ENCODE measurements around the gene DSCAM.
"Not testable (repeated sequence)": the region's sequence is repeated elsewhere in the genome, so short reads cannot be mapped to it uniquely, and the experiment has no call there.

Gene DSCAM

DNA sequence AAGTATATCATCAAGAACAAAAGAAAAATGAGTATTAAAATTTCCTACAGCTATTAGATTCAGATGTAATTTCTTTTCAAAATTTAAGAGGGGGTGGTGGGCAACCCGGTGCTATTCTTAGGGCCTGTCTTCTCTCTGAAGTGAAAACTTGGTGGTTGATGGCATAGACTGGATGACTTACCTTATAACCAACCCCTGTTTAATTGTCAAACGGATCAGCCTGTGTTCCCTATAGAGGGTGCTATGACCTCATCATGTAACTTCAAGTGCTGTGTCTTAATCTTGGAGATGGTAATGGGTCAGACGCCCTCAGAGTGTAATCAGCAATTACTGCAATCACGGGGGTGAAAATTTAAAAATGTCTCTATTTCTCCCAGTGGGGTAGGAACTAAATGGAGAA is 803.5 kb downstream of the DSCAM start:
- DNase-seq (ENCODE audit: low read depth, low spot score): peak; percentile 6
- H3K4me3 ChIP-seq (ENCODE audit: low read length): no peak overlapping the region

DNA sequence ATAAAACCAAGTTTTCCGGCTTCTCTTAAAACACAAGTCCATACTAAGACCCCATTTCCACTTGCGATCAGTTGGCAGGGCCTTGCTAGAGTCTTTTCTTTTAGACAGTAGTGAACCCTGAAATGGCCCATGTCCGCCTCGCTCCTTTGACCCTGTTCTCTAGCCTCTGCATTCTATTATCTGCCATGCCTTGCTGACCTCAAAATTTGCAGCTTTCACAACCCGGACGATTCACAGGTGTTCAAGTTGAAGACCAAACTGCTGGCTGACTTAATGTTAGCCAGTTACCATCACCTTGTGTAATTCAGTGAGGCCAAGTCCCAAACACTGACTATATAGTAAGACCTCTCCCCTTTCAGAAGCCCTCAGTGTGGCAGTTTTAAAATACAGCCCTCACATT is 805.5 kb downstream of the DSCAM start:
- H3K4me3 ChIP-seq (ENCODE audit: low read length): no peak overlapping the region
- DNase-seq (ENCODE audit: low read depth, low spot score): no peak

DNA sequence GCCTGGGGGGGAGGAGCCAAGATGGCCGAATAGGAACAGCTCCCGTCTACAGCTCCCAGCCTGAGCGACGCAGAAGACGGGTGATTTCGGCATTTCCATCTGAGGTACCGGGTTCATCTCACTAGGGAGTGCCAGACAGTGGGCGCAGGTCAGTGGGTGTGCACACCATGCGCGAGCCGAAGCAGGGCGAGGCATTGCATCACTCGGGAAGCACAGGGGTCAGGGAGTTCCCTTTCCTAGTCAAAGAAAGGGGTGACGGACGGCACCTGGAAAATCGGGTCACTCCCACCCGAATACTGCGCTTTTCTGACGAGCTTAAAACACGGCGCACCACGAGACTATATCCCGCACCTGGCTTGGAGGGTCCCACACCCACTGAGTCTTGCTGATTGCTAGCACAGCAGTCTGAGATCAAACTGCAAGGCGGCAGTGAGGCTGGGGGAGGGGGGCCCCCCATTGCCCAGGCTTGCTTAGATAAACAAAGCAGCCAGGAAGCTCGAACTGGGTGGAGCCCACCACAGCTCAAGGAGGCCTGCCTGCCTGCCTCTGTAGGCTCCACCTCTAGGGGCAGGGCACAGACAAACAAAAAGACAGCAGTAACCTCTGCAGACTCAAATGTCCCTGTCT is 813.7 kb downstream of the DSCAM start:
- not testable (repeated sequence) for H3K4me3 ChIP-seq (ENCODE audit: low read length); DNase-seq (ENCODE audit: low read depth, low spot score)

DNA sequence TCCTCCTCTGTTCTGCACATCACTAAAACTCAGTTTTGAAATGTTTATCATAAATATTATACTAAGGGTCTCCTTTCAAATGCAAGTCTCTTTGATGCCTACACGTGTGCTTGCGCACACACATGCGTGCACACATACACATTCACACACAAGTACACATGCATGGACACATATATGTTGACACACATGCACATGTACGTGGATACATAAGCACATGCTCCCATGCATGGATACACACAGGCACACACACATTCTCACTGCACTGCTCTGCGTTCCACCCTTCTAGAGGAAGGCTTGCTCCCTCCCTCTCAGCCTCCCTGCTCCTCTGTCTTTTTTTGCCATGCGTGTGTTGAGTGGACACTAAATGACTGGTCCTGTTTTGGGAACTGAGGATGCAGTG is 817.1 kb downstream of the DSCAM start:
- no peak for DNase-seq (ENCODE audit: low read depth, low spot score)
- no peak overlapping the region for H3K4me3 ChIP-seq (ENCODE audit: low read length)

DNA sequence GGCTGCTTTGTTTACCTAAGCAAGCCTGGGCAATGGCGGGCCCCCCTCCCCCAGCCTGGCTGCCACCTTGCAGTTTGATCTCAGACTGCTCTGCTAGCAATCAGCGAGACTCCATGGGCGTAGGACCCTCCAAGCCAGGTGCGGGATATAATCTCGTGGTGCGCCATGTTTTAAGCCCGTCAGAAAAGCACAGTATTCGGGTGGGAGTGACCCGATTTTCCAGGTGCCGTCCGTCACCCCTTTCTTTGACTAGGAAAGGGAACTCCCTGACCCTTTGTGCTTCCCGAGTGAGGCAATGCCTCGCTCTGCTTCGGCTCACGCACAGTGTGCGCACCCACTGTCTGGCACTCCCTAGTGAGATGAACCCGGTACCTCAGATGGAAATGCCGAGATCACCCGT is 818.6 kb downstream of the DSCAM start:
- not testable (repeated sequence) for DNase-seq (ENCODE audit: low read depth, low spot score); H3K4me3 ChIP-seq (ENCODE audit: low read length)

DNA sequence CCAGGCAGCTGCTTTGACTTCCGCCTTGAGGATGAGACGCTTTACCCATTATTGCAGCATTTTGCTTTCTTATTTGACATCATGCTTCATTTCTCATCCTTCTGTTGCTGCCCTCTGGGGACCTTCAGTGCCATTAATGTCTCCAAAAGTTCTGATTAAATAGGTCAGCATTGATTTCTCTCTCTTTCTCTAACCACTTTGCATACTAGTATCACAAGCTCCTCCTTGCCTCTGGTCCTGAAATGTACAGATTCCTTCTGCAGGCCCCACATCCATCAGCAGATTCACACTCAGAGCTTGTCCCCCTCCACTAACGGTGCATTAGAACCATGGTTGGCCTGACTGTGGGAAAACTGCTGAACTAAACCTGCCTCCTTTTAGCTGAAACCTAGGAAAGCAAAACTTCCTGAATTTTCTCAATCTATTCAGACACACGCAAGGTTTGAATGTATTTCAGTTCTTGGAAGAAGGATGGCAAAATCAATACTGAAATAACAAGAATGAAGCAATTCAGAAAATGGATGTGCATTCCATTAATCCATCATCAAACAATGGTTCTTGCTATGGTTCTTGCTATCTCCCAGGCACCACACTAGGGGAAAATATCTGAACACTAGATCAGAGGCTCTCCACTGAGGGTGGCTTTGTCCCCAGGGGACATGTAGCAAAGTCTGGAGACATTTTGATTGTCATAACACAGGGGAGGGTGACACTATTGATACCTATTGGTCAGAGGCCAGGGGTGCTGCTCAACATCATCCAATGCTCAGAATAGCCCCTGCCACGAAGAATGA is 825.2 kb downstream of the DSCAM start:
- DNase-seq (ENCODE audit: low read depth, low spot score): no peak
- H3K4me3 ChIP-seq (ENCODE audit: low read length): no peak overlapping the region

DNA sequence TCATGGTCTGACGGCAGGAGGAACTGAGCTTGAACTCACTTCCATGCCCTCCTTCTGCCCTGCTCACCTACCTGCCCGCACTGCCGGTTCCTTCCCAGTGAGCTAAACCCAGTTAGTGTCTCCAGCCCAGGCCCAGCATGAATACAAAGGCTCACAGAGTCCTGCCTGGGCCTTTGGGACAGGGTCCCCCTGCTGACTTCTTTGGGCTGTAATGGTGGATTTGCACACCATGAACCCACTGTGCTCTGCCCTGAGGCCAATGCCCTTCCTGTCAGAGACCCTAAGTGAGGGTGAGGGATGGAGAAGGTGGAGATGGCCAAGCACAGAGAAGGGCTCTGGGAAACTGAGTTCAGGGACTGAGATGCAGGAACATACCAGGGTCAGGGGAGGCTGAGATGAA is 826.3 kb downstream of the DSCAM start:
- DNase-seq (ENCODE audit: low read depth, low spot score): no peak
- no peak overlapping the region for H3K4me3 ChIP-seq (ENCODE audit: low read length)

DNA sequence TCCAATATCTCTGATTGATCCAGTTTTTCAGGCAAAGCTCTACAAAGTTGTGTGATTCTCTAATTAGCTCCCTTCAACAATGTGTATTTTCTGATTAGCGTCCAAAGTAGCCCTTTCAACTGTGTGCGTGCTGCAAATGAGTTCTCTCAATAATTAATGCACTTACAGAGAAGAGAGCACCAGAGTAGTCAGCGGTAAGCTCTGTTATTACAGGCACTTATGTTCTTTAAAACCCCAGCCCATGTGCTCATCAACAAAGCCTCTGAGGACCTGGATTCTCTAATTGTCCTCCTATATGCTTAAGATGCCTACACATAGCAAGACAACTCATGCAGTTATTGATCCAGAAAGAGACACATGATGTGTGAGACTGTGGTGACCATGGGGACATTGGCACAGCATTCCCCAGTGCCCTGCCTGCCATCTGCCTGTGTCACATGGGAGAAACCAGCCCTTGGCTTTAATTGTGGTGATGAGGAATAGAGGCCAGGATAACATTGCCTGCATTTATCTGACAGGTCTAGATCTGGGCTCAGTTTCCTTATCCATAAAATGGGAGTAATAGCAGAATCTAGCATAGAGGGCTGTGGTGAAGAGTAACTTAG is 828.0 kb downstream of the DSCAM start:
- DNase-seq (ENCODE audit: low read depth, low spot score): no peak
- no peak overlapping the region for H3K4me3 ChIP-seq (ENCODE audit: low read length)

DNA sequence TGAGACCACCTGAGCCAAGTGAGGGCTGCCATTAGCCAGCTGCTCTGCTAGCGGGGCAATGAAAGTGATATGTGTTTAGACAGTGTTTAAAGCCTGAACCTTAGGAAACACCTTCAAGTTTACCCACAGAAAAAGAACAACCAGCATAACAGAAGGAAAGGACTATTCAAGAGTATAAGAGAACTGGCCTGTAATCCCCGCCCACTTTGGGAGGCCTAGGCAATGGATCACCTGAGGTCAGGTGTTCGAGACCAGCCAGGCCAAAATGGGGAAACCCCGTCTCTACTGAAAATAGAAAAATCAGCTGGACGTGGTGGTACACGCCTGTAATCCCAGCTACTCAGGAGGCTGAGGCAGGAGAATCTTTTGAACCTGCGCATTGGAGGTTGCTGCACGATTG is 830.3 kb downstream of the DSCAM start:
- no peak overlapping the region for H3K4me3 ChIP-seq (ENCODE audit: low read length)
- no peak for DNase-seq (ENCODE audit: low read depth, low spot score)

DNA sequence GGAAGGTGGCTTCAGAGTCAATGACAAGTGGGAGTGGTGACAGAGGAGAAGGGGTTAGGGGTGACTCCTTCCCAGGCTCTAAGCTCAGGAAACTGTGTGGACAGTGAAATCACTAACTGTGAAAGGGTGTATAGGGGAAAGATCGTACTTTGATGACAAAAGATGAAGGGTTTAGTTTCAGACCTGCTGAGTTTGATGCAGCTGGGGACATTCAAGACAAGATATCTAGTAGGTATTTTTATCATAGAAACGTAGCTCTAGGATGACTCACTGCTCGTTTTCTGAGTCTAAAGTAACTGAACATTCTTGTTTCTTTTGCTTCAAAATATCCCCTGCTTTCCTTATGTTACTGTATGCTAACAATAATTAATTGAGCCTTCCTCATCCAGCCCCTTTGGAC is 830.7 kb downstream of the DSCAM start:
- no peak overlapping the region for H3K4me3 ChIP-seq (ENCODE audit: low read length)
- no peak for DNase-seq (ENCODE audit: low read depth, low spot score)

DNA sequence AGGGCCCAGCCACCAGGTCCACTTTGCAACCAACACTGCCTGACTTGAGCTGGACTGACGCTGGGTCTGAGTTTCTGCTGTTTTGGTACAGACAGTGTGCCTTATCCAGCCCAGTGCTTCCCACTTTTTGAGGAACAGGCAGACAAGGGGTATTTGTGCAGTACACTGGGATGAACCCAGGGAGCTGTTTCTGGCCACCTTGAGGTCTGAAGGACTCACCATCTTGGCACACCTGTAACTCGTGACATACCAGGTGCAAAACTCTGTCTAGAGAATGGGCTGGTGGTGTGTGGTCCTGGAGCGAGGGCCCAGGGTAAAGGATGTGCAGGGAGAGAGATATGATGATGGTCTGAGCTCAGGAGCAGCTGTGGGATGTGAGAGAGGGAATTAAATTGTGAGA is 831.1 kb downstream of the DSCAM start:
- H3K4me3 ChIP-seq (ENCODE audit: low read length): no peak overlapping the region
- no peak for DNase-seq (ENCODE audit: low read depth, low spot score)

DNA sequence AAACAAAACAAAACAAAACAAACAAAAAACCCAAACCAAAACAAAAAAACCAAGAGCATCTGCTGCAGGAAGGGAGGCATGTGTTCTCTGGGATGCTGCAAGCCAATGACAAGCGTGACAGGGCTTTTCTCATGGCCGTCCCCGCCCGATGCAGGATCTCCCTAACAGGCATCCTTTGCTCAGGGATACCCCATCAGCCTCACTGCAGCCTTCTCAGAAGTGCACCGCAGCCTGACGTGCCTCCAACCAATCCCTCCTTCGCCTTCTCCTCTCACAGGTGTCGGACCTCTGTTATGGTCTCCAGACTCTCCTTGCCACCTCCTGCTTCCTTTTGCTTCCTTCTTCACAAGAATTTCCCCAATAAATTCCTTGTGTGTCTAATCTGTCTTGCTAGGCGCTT is 832.6 kb downstream of the DSCAM start:
- DNase-seq (ENCODE audit: low read depth, low spot score): no peak
- no peak overlapping the region for H3K4me3 ChIP-seq (ENCODE audit: low read length)

DNA sequence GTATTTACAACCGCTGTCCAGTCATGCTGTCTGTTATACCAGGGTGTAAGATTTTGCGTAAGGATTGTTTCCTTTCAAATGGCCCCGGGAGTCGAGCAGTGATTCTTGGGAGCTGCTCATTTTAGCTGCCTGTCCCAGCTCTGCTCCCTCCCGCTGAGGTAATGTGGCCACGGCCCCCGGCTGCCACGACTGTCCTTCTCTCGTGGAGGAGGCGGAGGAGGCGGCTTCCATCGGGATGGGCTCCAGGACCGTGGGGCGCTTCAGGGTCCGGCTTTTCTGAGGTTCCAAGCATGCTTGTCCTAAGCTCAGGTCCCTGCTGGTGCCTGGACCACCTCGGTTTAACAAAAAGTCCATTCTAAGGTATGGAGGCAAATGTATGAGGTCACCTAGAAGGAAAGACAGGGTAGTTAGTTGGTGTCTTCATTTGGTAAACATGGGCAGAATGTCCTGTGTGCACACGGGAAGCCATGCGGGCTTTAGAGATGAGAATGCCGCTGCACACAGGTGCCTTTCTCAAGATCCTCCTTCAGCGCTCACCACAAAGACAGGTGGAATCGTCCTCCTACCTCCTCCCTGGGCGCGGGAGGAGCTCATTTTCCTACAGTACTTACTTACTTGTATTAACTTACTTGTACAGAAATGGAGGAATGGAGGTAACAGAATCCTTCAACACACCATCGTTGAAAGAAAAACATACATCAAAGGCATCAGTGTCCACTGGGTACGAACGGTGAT is 833.8 kb downstream of the DSCAM start:
- DNase-seq (ENCODE audit: low read depth, low spot score): no peak
- no peak overlapping the region for H3K4me3 ChIP-seq (ENCODE audit: low read length)

DNA sequence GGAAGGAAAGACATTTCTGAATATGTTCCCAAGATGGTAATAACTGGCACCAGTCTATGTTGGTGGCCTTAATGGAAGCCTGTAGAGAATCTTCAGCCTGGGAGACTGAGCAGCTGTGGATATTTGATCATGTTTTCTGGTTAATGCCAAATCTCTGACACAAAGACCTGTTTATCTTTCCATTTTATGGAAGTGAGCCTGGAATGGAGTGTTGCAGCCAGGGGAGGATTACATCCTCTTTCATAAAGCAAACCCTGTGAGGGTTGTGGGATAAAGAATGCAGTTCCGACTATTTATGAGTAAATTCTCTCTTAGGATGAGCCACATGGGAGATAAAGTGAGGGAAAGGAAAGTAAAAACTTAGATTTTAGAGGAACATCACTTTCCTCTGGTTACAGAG is 835.6 kb downstream of the DSCAM start:
- H3K4me3 ChIP-seq (ENCODE audit: low read length): no peak overlapping the region
- DNase-seq (ENCODE audit: low read depth, low spot score): no peak

DNA sequence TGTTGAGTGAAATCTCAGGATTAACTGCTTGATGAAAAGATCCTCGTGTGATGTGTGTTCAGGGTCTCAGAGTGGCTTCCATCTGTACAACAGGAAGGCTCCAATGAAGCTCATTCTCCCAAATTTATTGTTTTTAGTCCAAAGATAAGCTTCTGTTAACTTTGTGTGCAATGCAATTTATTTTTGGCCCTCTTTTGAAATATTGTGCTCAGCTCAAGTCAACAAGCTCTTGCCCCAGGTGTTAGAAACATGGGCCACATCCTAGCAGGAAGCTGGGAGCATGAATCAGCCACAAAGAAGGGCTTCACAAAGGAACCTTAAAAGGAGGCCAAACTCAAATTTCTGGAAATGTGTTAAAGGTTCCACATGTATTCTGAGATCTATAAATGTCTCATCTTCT is 844.0 kb downstream of the DSCAM start:
- DNase-seq (ENCODE audit: low read depth, low spot score): no peak
- H3K4me3 ChIP-seq (ENCODE audit: low read length): no peak overlapping the region

DNA sequence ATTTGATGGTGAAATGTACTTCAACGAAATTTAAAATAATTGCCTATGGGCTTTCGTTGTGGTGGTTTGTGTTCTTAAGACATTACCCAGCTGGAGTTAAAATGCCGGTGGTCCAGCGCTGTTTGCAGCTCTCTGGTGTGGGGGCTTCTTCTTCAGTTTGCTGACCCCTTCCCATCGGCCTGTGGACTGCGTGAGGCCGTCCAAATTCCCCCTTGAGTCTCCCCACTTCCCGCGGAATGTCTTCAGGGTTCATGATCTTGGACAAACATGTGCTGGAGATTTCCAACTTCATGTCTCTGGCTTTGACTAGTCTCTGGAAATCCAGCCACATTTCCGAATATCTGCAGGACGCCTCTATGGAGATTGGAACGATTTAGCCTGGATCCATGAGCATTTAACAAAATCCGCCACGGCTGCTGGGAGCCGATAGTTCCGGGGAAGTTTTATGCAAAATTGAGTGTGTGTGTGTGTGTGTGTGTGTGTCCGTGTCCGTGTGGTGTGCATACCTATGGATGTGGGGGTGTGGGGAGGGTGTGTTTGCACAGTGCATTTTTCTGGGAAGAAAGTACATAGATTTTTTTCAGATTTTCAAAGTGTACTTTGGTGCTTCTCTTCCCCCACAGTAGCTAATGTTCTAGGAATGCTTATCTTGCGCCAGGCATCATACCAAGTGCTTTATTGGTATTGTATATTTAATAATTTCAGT is 862.5 kb downstream of the DSCAM start:
- H3K4me3 ChIP-seq (ENCODE audit: low read length): no peak overlapping the region
- no peak for DNase-seq (ENCODE audit: low read depth, low spot score)

DNA sequence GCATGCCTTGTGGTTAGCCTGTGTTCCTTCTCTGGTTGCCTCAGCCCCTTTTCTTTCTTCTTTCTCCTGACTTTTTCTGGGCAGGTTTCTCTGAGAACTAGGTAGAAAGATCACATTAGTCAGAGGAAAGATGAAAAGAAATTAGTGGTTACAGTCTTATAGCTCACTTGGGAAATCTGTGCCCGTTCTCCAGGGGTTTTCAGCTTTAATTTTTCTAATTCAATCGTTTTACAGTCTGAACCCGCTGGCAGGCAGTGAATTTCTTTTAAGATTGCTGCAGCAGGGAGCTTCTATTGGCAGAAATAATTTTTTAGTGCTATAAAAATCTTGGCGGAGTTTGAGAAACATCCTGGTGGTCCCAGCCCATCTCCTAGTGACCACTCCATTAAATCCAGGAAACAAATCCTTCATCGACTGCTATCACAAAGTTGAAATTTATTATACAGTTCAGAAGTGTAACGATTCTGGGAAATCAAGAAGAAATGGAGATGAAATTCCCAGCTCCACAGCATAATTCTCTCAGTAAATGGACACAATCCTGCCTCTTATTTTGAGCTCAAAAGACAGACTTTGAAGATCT is 866.6 kb downstream of the DSCAM start:
- DNase-seq (ENCODE audit: low read depth, low spot score): no peak
- no peak overlapping the region for H3K4me3 ChIP-seq (ENCODE audit: low read length)

DNA sequence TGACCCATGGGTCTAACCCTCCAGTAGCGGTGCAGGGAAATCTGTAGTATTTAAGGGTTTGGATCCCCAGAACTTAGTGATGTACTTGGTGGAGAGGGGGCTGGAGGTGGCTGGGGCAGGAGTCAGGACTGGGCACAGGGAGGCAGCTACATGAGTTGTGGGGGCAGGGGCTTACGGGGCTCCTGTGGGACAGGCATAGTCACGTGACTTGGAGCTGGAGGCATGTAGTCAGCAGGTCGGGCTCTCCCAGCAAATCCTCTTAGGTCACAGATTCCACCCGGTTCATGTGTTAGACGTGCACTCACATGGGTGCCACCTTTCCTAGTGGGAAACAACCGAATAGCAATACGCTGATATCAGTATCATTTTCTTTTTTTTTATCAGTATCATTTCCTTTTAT is 867.6 kb downstream of the DSCAM start:
- no peak for DNase-seq (ENCODE audit: low read depth, low spot score)

DNA sequence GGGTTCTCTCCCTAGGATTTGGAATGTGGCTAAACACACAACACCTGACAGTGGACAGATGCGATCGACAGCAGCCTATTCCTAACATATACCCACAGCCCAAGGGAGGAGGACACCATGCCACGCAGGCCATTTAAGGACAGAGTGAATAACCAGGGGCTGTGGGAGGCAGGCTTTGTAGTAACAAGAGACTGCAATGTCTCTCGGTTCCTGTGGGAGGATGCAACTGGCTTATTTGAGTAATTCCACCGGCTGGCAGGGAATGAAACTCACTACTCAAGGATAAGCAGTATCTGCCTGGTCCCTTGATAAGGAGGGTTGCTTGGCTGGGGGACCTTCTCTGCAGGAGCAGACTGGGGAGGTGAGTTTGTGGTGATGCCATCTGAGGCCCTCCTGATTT is 870.2 kb downstream of the DSCAM start:
- no peak overlapping the region for H3K4me3 ChIP-seq (ENCODE audit: low read length)
- DNase-seq (ENCODE audit: low read depth, low spot score): no peak

More for the DNA sequence above, 867.6 kb downstream of the DSCAM start:
- H3K4me3 ChIP-seq (ENCODE audit: low read length): no peak overlapping the region

Measured in Jurkat, Clone E6-1 (cell line).